Hepatocyte (in vitro differentiated cells): Measurements from ENCODE around the gene IMMP2L.

Source experiments
- CTCF ChIP-seq: fragments of 200-600 bp; sonication (generic); IDR thresholded peaks from 2 replicates; pipeline ENCODE4 v1.5.1; 2016; ENCODE audit warnings: antibody characterized with exemption, mild to moderate bottlenecking; ENCODE audit not compliant: poor library complexity
- EZH2 ChIP-seq: fragments of 200-600 bp; sonication (generic); IDR thresholded peaks from 2 replicates; pipeline ENCODE4 v1.6.1; 2016; ENCODE audit warnings: antibody characterized with exemption, mild to moderate bottlenecking, borderline replicate concordance

- TF ChIP-seq CTCF (no peak), EZH2 (no peak)
These were observed 469.7 kb downstream of the IMMP2L start for GRCh38 chr7:111092406-111093236.
